ENCODE results near the gene GRID1.

DNA sequence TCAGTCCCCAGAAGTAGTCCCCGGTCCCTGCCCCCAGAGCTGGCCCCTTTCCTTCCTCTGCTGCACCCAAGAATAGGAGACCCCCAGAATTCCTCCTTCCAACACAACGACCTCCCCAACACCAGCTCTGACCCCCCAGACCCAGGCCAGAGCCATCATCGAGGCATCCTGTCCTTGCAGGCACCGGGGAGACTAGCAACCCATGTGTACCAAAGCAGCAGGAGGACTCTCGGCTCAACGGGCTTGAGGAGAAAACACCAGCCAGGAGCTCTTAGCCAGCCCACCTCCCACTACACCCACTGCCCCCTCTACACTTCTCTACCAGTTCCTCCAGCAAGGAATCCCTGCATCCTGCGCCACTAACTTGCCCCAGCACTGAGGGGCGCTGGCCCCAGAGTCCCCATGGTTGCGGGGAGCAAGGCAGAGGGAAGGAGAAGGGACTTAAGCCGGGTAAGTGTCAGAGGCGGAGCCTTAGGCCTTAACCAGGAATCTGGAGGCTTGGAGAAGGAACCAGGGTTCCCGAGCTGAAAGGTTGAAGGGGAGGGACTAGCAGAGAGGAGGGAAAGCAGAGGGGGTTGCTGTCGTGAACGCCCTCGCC lies 3.9 kb downstream of the GRID1 start:
- no peak for TF ChIP-seq POLR2AphosphoS5 (IDR thresholded peaks at IDR 0.05)
- TF ChIP-seq, protein P1, sequence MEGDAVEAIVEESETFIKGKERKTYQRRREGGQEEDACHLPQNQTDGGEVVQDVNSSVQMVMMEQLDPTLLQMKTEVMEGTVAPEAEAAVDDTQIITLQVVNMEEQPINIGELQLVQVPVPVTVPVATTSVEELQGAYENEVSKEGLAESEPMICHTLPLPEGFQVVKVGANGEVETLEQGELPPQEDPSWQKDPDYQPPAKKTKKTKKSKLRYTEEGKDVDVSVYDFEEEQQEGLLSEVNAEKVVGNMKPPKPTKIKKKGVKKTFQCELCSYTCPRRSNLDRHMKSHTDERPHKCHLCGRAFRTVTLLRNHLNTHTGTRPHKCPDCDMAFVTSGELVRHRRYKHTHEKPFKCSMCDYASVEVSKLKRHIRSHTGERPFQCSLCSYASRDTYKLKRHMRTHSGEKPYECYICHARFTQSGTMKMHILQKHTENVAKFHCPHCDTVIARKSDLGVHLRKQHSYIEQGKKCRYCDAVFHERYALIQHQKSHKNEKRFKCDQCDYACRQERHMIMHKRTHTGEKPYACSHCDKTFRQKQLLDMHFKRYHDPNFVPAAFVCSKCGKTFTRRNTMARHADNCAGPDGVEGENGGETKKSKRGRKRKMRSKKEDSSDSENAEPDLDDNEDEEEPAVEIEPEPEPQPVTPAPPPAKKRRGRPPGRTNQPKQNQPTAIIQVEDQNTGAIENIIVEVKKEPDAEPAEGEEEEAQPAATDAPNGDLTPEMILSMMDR (IDR thresholded peaks at IDR 0.05): no peak
- no peak for TF ChIP-seq POLR2A (IDR thresholded peaks at IDR 0.05)
